H1 (cell line): ENCODE measurements around the gene DNAJB5. TPM values are rescaled to one million over a fixed set of nuclear protein-coding genes. Genes with fewer than 3 reads are reported as not detected.

Experiments used
- CTCF ChIA-PET: fragments of 300-600 bp; sonication (Branson Sonifier 250); formaldehyde crosslinking; loops from one replicate; lab custom pipeline; 2021; ENCODE audit not compliant: partially characterized antibody; lab: Charles Lee
- POLR2A ChIA-PET: fragments of 300-600 bp; sonication (Branson Sonifier 250); formaldehyde crosslinking; loops from one replicate; lab custom pipeline; 2021; ENCODE audit warnings: inconsistent platforms; ENCODE audit not compliant: partially characterized antibody; lab: Charles Lee
- DNase-seq, 2 experiments: peaks; one replicate each; pipeline versions ENCODE4 v3.0.0 to v3.0.0-alpha.2; 2010 to 2022; ENCODE audit warnings: low spot score in 2 of 2, low read depth in 1 of 2, mixed read lengths in 1 of 2
- FAIRE-seq: peaks from 2 replicates; lab custom pipeline; 2011; peaks lifted over from hg19 to GRCh38; lab: Jason Lieb, UNC
- H2AFZ ChIP-seq: 2 replicates; pipeline ENCODE4 v1.8.1; 2012; ENCODE audit warnings: low read length, inconsistent platforms
- H2AK5ac ChIP-seq: 2 replicates; pipeline ENCODE4 v1.6.1; 2013; ENCODE audit warnings: low read depth, low read length
- H2BK120ac ChIP-seq: replicated peaks from 2 replicates; pipeline ENCODE3; 2013; ENCODE audit warnings: low read depth, low read length, inconsistent platforms
- H2BK12ac ChIP-seq: 2 replicates; pipeline ENCODE4 v1.6.1; 2013; ENCODE audit warnings: low read depth, low read length
- H2BK15ac ChIP-seq: 2 replicates; pipeline ENCODE4 v1.6.1; 2013; ENCODE audit warnings: low read length
- H2BK20ac ChIP-seq: 2 replicates; pipeline ENCODE4 v1.6.1; 2013; ENCODE audit warnings: low read length
- H2BK5ac ChIP-seq: 2 replicates; pipeline ENCODE4 v1.6.1; 2013; ENCODE audit warnings: low read depth, low read length
- H3K14ac ChIP-seq: 2 replicates; pipeline ENCODE4 v1.6.1; 2013; ENCODE audit warnings: inconsistent platforms; ENCODE audit not compliant: insufficient read length
- H3K18ac ChIP-seq: 2 replicates; pipeline ENCODE4 v1.6.1; 2013; ENCODE audit warnings: low read length; ENCODE audit errors: extremely low read depth
- H3K23ac ChIP-seq: 2 replicates; pipeline ENCODE4 v1.6.1; 2013; ENCODE audit warnings: inconsistent platforms; ENCODE audit not compliant: insufficient read length
- H3K23me2 ChIP-seq: 2 replicates; pipeline ENCODE4 v1.6.1; 2013; ENCODE audit warnings: low read depth, low read length
- H3K27ac ChIP-seq: 2 replicates; pipeline ENCODE4 v1.6.1; 2011; ENCODE audit warnings: low read depth, low read length, inconsistent platforms
- H3K27me3 ChIP-seq, 4 experiments: replicated peaks in 1 of 4; 1 replicate in 1 of 4; 2 replicates in 3 of 4; pipeline versions ENCODE4 v1.6.1 to v1.8.1; 2011 to 2013; ENCODE audit warnings: low read length in 3 of 4, mild to moderate bottlenecking in 3 of 4, inconsistent platforms in 2 of 4, mixed read lengths in 2 of 4, moderate library complexity in 1 of 4; ENCODE audit not compliant: control insufficient read depth in 3 of 4, insufficient read depth in 3 of 4; ENCODE audit errors: extremely low read depth in 1 of 4
- H3K36me3 ChIP-seq, 4 experiments: 2 replicates each; pipeline versions ENCODE4 v1.6.1 to v1.8.1; 2011 to 2013; ENCODE audit warnings: mild to moderate bottlenecking in 4 of 4, low read length in 3 of 4, moderate library complexity in 2 of 4, control low read depth in 1 of 4, inconsistent platforms in 1 of 4; ENCODE audit not compliant: insufficient read depth in 4 of 4, control insufficient read depth in 2 of 4
- H3K4ac ChIP-seq: replicated peaks from 2 replicates; pipeline ENCODE3; 2013; ENCODE audit warnings: low read length, low read depth, mixed read lengths, inconsistent platforms; ENCODE audit not compliant: insufficient read length
- H3K4me1 ChIP-seq, 4 experiments: replicated peaks in 1 of 4; 1 replicate in 1 of 4; 2 replicates in 3 of 4; pipeline versions ENCODE4 v1.6.1 to v1.8.1; 2011 to 2013; ENCODE audit warnings: low read length in 3 of 4, inconsistent platforms in 2 of 4, mixed read lengths in 1 of 4; ENCODE audit not compliant: insufficient read depth in 4 of 4, control insufficient read depth in 3 of 4
- H3K4me2 ChIP-seq, 2 experiments: 2 replicates each; pipeline versions ENCODE4 v1.6.1 to v1.8.1; 2011 to 2013; ENCODE audit warnings: low read depth in 2 of 2, low read length in 2 of 2, control low read depth in 1 of 2, inconsistent platforms in 1 of 2, mild to moderate bottlenecking in 1 of 2; ENCODE audit not compliant: insufficient read depth in 1 of 2
- H3K4me3 ChIP-seq, 4 experiments: fragments of 200-600, 300-600 bp in 1 of 4; sonication (generic), shearing (Covaris generic), sonication (Bioruptor Twin) in 1 of 4; 2 replicates each; pipeline versions ENCODE4 v1.5.1 to v1.8.1; 2011 to 2016; ENCODE audit warnings: low read length in 4 of 4, low read depth in 3 of 4, control low read depth in 2 of 4, inconsistent platforms in 2 of 4, mild to moderate bottlenecking in 2 of 4, mixed read lengths in 1 of 4, moderate library complexity in 1 of 4; ENCODE audit not compliant: insufficient read depth in 2 of 4; ENCODE audit errors: extremely low read depth in 1 of 4
- H3K56ac ChIP-seq: replicated peaks from 2 replicates; pipeline ENCODE3; 2013; ENCODE audit warnings: low read depth, mild to moderate bottlenecking, mixed read lengths, low read length, inconsistent platforms; ENCODE audit not compliant: insufficient read length
- H3K79me1 ChIP-seq: 2 replicates; pipeline ENCODE4 v1.6.1; 2013; ENCODE audit warnings: low read depth, low read length, control low read depth
- H3K79me2 ChIP-seq, 2 experiments: 2 replicates each; pipeline versions ENCODE4 v1.6.1 to v1.8.1; 2012 to 2013; ENCODE audit warnings: low read length in 2 of 2, mild to moderate bottlenecking in 2 of 2, inconsistent platforms in 1 of 2; ENCODE audit not compliant: insufficient read depth in 2 of 2, control insufficient read depth in 1 of 2
- H3K9ac ChIP-seq, 4 experiments: replicated peaks in 1 of 4; 1 replicate in 1 of 4; 2 replicates in 3 of 4; pipeline versions ENCODE4 v1.6.1 to v1.8.1; 2011 to 2013; ENCODE audit warnings: low read depth in 3 of 4, low read length in 3 of 4, control low read depth in 2 of 4, mild to moderate bottlenecking in 2 of 4, moderate library complexity in 2 of 4, inconsistent platforms in 1 of 4; ENCODE audit errors: extremely low read depth in 1 of 4
- H3K9me3 ChIP-seq, 2 experiments: 2 replicates each; pipeline versions ENCODE4 v1.6.1 to v1.8.1; 2012 to 2013; ENCODE audit warnings: mild to moderate bottlenecking in 2 of 2, moderate library complexity in 2 of 2, control low read depth in 1 of 2, inconsistent platforms in 1 of 2, low read depth in 1 of 2, low read length in 1 of 2, mixed read lengths in 1 of 2; ENCODE audit not compliant: insufficient read depth in 2 of 2
- H4K20me1 ChIP-seq, 2 experiments: replicated peaks in 1 of 2; 2 replicates each; pipeline versions ENCODE3 to v1.8.1; 2011 to 2013; ENCODE audit warnings: inconsistent platforms in 2 of 2, low read length in 2 of 2, mild to moderate bottlenecking in 1 of 2; ENCODE audit not compliant: insufficient read depth in 2 of 2, control insufficient read depth in 1 of 2
- H4K5ac ChIP-seq: 2 replicates; pipeline ENCODE4 v1.6.1; 2013; ENCODE audit warnings: low read length, low read depth, mixed read lengths, inconsistent platforms; ENCODE audit not compliant: insufficient read length
- H4K8ac ChIP-seq: 2 replicates; pipeline ENCODE4 v1.8.0; 2013; ENCODE audit warnings: mild to moderate bottlenecking, moderate library complexity, low read length, inconsistent platforms; ENCODE audit not compliant: insufficient read depth; ENCODE audit errors: extremely low read depth
- H4K91ac ChIP-seq: replicated peaks from 2 replicates; pipeline ENCODE3; 2013; ENCODE audit warnings: low read length, mixed read lengths, inconsistent platforms; ENCODE audit not compliant: insufficient read length
- CEBPB ChIP-seq: IDR thresholded peaks from 2 replicates; pipeline ENCODE4 v1.6.1; 2012; ENCODE audit warnings: low read depth, low read length
- CHD1 ChIP-seq: IDR thresholded peaks from 2 replicates; pipeline ENCODE4 v1.6.1; 2012; ENCODE audit warnings: low read depth, low read length, improper control_type of control experiment
- CREB1 ChIP-seq: IDR thresholded peaks from 2 replicates; pipeline ENCODE4 v1.6.1; 2012; ENCODE audit warnings: inconsistent platforms
- E2F6 ChIP-seq: IDR thresholded peaks from 2 replicates; pipeline ENCODE4 v1.6.1; 2012; ENCODE audit warnings: inconsistent platforms
- GABPA ChIP-seq: IDR thresholded peaks from 2 replicates; pipeline ENCODE4 v1.6.1; 2011; ENCODE audit warnings: mild to moderate bottlenecking, low read length, moderate library complexity, borderline replicate concordance; ENCODE audit not compliant: insufficient read depth
- HDAC2 ChIP-seq, 2 experiments: fragments of 300-600 bp in 1 of 2; sonication (generic) in 1 of 2; IDR thresholded peaks; 2 replicates each; pipeline ENCODE4 v1.6.1; 2011 to 2012; ENCODE audit warnings: low read depth in 2 of 2, low read length in 2 of 2, mild to moderate bottlenecking in 2 of 2, moderate library complexity in 2 of 2, borderline replicate concordance in 1 of 2, inconsistent platforms in 1 of 2
- MAFK ChIP-seq: IDR thresholded peaks from 2 replicates; pipeline ENCODE4 v1.6.1; 2012; ENCODE audit warnings: low read depth, mild to moderate bottlenecking, improper control_type of control experiment, low read length
- SUZ12 ChIP-seq: fragments of 200-600 bp; sonication (generic); IDR thresholded peaks from 2 replicates; pipeline ENCODE4 v1.6.1; 2012; ENCODE audit warnings: mild to moderate bottlenecking, inconsistent platforms, low read length, moderate library complexity, mixed read lengths
- TAF7 ChIP-seq: optimal IDR thresholded peaks from 2 replicates; pipeline ENCODE3; 2011; ENCODE audit warnings: low read depth, mild to moderate bottlenecking, inconsistent platforms, low read length, moderate library complexity, borderline replicate concordance
- WGBS, 2 experiments: shearing (Covaris generic) in 1 of 2; methylation state at CpG; one replicate each; pipeline versions ENCODE4 v1.1.6 to v1.1.7; 2013 to 2015; ENCODE audit warnings: low lambda C conversion rate in 2 of 2, mixed read lengths in 2 of 2, inconsistent platforms in 1 of 2, low coverage in 1 of 2, missing lambda C conversion rate in 1 of 2; ENCODE audit not compliant: insufficient replicate concordance in 2 of 2, insufficient coverage in 1 of 2, insufficient read length in 1 of 2; ENCODE audit errors: extremely low coverage in 1 of 2, missing lambda C conversion rate in 1 of 2; 5-methylcytosine and 5-hydroxymethylcytosine counted together
- polyA plus RNA-seq, 7 experiments: library from polyadenylated mRNA; depleted of rRNA in 3 of 7; stranded (reverse) in 5 of 7; unstranded in 2 of 7; fragments of >200 nt in 5 of 7; fragments of 200-250 nt in 2 of 7; gene quantifications; 1 replicate in 5 of 7; 2 replicates in 1 of 7; 4 replicates in 1 of 7; pipeline versions ENCODE4 v1.2.1 to v1.2.3, GENCODE V29; 2011 to 2013; ENCODE audit warnings: missing spikeins in 2 of 7, mixed read lengths in 2 of 7
- total RNA-seq: library from RNA; stranded (reverse); fragmentation: NEBNext Ultra II Directional; extraction: Animal tissue kit (Norgen Biotek cat#: 25700); gene quantifications from 2 replicates; pipeline ENCODE4 v1.2.1, GENCODE V29; 2021

Gene DNAJB5
- total and polyA plus RNA-seq, 2 of the 8 experiments (the other 6 are each of a cell fraction or from before 2014, with no cell fraction given): 25.0 to 34.1 TPM

- Histone ChIP-seq H3K4me2 (no peak overlapping the region), H3K18ac (no peak overlapping the region), H3K27me3 (no peaks in the 10 kb centered on the region), H3K56ac (no peak overlapping the region), H3K14ac (no peak overlapping the region), H2BK120ac (no peak overlapping the region), H3K4ac (no peak overlapping the region), H3K9ac (no peak overlapping the region), H2AFZ (no peak overlapping the region), H4K8ac (no peak overlapping the region), H2BK20ac (no peak overlapping the region), H2BK15ac (peak overlapping the region; percentile 77; the same call in 1 of the 2 replicates), H3K23me2 (peaks cover 6% of the 10 kb centered on the region), H3K23ac (no peak overlapping the region), H3K4me3 (no peak overlapping the region), H3K79me2 (no peaks in the 10 kb centered on the region), H3K79me1 (no peaks in the 10 kb centered on the region), H3K36me3 (no peaks in the 10 kb centered on the region), H3K27ac (no peak overlapping the region), H4K5ac (no peak overlapping the region), H3K9me3 (no peaks in the 10 kb centered on the region), H2BK12ac (0 out of 2 replicates have a peak overlapping the region, but pooled peaks have one; percentile 53), H2BK5ac (no peak overlapping the region), H4K91ac (peak overlapping the region; percentile 47), H4K20me1 (no peaks in the 10 kb centered on the region), H2AK5ac (peak overlapping the region; percentile 93), H3K4me1 (peaks cover 0 to 14% (median 7%) of the 10 kb centered on the region in 4 experiments; a peak in 6 of 7 replicates)
- FAIRE-seq (peak; percentile 89), DNase-seq (peak in 1 of 2 experiments; percentile 89)
- CTCF ChIA-PET: interaction anchor here (0.6 to 8.3 kb wide), 43 partner anchors 8 to 554 kb away, joined by 3 to 108 read pairs (median 4); partner anchors contain the start of gene PHF24
- POLR2A ChIA-PET: interaction anchor here (0.8 to 1.6 kb wide), 4 partner anchors 9 to 106 kb away, joined by 3 to 8 read pairs (median 4); no protein-coding TSS in a partner anchor
- 37% methylated on average over 7 of the region's 7 CpGs; no CpG with 5 or more reads in 1 of the 2 experiments for WGBS, 2 experiments
- TF ChIP-seq CEBPB (no peak), GABPA (no peak), HDAC2 (IDR thresholded peaks at IDR 0.05; ENCODE audit: borderline replicate concordance in 1 of 2, low read depth in 2 of 2, low read length in 2 of 2) (no peak), SUZ12 (no peak), CREB1 (no peak), CHD1 (no peak), MAFK (no peak), E2F6 (no peak), TAF7 (no peak)
These were observed 4.1 kb upstream of the DNAJB5 start for GRCh38 chr9:34985311-34985899.
